NCI-H446 (cell line): ENCODE data around the gene HABP4.

ENCODE experiments used
- DNase-seq, 2 experiments: peaks; one replicate each; lab custom pipeline; 2025; lab: John Stamatoyannopoulos, UW

HABP4 gene

GRCh38 chr9:96435345-96435744, 14.6 kb upstream of the HABP4 start:
- DNase-seq, result no peak

GRCh38 chr9:96436063-96436455, 13.9 kb upstream of the HABP4 start:
- DNase-seq, result no peak

DNA sequence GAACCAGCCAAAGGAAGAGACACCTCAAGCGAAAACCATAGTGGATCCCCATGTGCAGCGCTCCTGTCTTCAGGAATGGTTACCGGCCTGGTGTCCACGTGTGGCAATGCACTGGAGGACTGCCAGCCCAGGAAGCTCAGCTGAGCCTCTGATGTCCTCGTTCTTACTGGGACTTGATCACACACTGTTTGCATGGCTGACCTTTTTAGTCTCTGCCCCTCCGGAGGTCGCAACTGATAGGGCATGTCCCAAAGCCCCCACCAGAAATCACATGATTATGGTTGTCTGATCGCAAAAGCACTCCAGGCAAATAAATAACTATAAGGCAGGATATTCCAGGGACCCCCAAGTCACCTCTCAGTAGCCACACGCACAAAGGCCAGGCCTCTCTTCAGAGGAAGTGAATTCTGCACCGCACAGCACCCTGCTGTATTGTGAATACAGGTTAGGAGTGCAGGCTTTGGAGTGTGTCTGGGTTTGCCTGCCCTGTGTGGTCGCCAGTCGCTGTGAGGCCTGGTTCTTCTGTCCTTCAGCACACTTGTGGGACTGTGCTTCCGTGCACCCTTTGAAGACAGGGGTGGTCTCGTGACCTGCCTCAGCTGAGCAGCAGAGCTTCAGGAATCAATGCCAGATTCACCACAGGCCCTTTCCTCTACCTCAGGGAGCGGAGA, 13.4 kb upstream of the HABP4 start:
- no peak for DNase-seq

GRCh38 chr9:96437454-96437853, 12.5 kb upstream of the HABP4 start:
- DNase-seq, result no peak

- DNase-seq, result no peak
Observed at GRCh38 chr9:96440671-96441199, 9.2 kb upstream of the HABP4 start.

DNA sequence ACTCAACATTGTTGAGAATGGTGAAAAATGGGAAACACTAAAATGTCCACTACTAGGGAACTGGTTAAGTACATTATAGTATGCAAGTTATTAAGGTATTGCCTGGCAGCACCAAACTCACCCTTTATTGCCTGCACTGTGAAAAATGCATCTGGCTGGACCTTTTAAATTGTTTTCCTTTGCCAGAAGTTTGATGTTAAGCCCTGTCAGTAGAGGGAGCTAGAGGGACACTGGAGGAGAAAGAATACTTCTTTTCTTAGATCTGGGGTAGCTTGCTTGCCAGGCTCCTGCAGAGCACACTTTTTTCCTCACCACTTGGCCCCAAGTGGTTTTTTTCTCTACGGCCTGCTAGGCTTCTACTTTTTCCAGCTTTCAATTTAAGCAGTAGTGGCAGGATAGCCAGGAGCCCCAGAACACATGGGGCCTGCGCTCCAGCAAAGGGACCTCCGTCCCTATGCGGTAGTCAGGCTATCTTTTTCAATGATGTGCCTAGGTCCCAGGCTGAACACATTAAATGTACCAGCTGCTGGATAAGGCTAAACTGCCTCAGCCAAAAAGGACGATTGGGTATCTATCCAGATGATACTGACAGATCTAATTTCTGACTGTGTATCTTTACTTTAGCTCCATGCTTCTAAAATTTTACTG, 8.0 kb upstream of the HABP4 start:
- no peak for DNase-seq

DNA sequence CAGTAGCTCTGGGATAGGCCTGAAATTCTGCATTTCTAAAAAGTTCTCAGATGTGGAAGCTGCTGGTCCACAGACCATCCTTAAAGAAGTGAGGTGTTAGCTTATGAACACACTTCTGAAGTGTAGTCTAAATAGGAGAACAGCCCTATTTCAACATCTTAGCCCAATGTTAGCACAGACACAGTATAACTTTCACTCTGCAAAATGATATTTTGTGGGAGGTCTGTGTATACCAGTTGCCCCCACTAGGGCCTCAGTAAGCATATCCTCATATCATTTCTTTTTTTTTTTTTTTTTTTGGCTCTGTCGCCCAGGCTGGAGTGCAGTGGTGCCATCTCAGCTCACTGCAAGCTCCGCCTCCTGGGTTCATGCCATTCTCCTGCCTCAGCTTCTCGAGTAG, 7.5 kb upstream of the HABP4 start:
- DNase-seq, result no peak

DNA sequence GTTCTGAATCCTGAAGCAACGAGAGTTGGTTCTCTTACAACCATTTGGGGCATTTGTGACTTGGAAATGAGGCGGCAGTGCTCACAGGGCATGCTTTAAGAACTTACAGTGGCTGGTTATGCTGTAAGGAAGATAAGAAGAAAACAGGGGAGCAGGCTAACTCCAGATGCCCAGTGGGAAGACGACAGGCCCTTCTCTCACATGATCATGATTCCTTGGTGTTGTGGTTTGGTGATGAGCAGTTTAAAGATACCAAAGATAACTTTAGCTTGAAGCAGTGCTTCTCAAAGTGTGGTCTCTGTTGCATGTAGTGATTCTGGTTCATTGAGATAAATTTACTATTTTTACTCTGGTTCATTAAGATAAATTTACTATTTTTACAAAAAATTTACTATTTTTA, 2.6 kb upstream of the HABP4 start:
- DNase-seq, result no peak

DNA sequence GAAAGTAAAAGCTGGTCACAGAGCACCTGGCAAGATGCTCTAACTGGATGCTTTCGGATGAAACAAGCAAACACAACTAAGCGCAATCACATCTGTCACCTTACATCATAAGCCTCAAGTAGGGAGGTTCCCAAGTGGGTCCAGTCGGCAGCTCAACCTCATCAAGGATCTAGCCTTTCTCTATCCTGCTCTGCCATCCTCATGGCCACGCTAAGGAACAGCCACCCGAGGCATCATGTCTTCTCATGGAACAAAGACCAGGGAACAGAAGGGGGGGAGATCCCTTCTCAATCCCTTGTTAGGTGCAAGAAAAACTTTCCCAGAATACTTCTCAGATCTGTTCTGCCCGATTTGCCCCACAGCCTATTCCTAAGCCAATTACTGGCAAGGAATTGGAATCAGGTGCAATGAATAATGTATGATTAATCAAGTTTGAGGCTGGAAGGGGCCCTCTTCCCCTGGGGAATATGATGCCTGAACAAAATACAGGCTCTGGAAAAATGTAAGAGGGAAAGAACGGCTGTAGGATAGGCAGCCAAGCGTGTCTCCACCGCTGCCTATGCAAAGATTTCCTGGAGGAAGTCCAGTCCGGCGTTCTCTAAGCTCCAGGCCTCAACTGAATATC, 1.3 kb upstream of the HABP4 start:
- no peak for DNase-seq

GRCh38 chr9:96449523-96449844, 485 bp upstream of the HABP4 start:
- no peak for DNase-seq

- DNase-seq, result no peak
Observed at GRCh38 chr9:96450613-96451528, 902 bp downstream of the HABP4 start.

DNA sequence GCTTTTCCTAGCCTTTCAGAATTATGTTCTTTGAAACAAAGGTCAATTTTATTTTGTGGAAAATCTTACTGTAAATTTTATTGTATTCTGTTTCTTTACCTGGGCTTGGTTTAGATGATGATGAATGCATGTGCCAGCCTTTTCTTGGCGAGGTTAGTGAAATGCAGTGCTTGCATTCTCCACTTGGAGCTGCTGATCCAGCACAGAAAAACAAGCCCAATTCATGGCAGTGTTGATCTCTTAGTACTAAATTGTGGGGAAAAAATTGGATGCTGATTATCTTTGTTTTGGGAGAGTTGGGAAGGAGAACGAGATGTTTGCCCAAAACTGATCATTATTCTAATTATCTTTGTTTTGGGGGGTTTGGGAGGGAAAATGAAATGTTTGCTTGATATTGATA, 3.7 kb downstream of the HABP4 start:
- DNase-seq, result no peak

DNA sequence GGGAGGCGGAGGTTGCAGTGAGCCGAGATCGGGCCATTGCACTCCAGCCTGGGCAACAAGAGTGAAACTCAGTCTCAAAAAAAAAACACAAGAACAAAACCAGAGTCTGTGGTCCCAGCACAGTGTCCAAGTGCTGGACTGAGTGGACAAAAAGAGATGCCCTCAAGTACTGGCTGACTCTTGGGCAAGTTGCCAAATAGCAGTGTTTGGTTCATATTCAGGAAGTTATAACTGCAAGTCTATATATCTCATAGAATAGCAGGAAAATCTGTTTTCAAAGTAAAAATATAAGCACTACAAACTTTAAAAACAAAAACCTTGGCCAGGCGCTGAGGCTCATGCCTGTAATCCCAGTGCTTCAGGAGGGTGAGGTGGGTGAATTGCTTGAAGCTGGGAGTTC, 7.3 kb downstream of the HABP4 start:
- no peak for DNase-seq

DNA sequence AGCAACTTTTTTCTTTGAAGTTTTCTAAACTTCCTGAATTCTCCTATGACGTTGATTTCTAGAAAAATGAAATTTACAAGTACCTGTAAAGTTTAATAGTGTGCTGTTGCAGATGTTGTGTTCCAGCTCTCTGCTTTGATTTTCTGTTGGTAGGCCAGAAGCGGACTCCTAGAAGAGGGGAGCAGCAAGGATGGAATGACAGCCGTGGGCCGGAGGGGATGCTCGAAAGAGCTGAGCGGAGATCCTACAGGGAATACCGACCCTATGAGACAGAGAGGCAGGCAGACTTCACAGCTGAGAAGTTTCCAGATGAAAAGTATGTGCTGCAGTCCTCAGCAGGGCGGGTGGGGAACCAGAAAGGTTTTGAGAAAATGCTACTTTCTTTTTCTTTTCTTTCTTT, 8.3 kb downstream of the HABP4 start:
- no peak for DNase-seq

- DNase-seq, result no peak
Observed at GRCh38 chr9:96459268-96460007, 9.5 kb downstream of the HABP4 start.

DNA sequence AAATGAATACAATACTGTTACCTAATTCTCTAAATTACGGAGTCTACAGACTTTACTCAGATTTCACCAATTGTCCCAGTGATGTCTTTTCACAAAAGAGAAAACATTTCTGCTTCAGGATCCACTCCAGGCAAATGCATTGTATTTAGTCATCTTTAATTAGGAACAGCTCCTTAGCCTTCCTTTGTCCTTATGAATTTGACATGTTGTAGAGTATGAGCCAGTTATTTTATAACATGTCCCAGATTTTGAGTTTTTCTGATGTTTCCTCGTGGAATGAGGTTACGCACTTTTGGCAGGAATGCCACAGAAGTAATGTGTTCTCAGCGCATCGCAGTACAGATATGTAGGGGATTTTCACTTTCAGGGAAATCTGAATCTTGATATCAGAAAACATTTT, 10.5 kb downstream of the HABP4 start:
- no peak for DNase-seq

- DNase-seq, result no peak
Observed at GRCh38 chr9:96460882-96461281, 10.9 kb downstream of the HABP4 start.

DNA sequence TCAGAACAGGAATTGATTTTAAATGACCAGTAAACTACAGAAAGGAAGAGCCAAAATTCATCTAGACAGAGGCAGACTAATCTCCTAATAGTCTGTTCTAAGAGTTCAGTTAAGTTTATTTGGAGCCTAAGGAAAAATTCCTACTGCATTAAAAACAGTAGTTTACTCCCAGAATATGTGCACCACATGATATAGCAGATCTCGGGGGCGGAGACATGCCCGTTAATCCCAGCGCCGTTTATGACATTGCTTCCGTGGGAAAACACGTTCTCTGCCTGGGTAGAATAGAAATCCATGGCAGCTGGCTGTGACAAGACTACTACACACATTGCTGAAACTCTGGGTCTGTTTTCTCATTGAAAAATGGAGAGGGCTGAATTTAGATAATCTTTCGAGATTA, 11.4 kb downstream of the HABP4 start:
- DNase-seq, result no peak

GRCh38 chr9:96462541-96462940, 12.6 kb downstream of the HABP4 start:
- no peak for DNase-seq

DNA sequence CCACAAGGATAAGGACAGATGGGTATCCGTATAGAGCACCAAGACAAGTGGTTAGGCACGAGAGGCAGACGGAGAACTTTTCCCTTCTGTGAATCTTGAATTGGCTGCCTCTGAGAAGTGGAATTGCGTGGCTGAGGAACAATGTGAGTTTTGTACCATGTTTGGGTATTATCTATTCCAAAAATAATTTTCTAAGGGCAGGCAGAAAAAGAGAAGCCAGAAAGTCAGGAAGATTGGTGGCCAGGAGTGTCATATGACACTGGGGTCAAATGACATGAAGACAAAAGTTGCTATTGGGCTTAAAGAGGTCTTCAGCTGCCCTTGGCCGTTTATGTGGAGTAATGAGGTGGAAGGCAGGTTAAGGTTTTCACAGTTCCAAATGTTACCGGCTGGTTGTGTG, 14.5 kb downstream of the HABP4 start:
- DNase-seq, result no peak

DNA sequence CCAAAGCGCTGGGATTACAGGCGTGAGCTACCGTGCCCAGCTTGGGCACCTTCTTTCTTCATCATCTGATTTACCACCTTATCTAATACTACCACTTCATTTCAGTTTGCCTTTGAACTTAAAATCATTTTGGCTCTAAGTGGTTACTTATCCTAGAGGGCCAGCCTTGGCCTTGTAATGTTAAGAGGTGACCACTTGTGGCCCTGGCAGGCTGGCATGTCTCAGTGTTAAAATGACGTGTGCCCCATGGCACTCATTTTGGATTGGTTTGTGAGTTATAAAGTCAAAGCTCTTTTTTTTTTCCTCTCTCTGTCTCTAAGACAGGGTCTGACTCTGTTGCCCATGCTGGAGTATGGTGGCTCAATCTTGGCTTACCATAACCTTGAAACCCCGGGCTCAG, 17.8 kb downstream of the HABP4 start:
- DNase-seq, result no peak

DNA sequence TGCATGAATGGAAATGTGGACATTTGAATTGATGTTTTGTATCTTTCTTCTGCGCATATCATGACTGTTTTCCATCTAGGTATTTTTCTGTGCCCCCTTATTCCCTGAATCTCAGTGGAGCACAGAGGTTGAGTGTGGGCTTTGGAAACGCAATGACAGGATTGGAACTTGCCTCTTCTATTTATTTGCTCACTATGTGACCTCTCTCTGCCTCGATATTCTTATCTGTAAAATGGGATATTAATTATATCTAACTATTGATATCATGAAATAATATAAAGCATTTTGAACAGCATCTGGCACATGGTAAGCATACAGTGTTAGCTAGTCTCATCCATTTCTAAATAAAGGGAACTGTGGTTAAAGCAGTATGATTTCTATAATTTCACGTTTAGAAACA, 26.0 kb downstream of the HABP4 start:
- no peak for DNase-seq
